ENCODE results near the gene WBP1L.
"Not testable (repeated sequence)": the region's sequence is repeated elsewhere in the genome, so short reads cannot be mapped to it uniquely, and the experiment has no call there.

DNA sequence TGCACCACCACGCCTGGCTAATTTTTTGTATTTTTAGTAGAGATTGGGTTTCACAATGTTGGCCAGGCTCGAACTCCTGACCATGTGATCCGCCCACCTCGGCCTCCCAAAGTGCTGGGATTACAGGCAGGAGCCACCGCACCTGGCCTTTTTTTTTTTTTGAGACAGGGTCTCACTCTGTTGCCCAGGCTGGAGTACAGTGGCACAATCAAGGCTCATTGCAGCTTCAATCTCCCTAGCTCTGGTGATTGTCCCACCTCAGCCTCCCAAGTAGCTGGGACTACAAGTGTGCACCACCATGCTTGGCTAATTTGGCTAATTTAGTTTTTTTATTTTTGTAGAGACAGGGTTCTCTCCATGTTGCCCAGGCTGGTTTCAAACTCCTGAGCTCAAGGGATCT is 1.4 kb upstream of the WBP1L start:
- not testable (repeated sequence) for TF ChIP-seq CTCF (IDR thresholded peaks at IDR 0.05; ENCODE audit: insufficient read depth, low read length); GABPA (IDR thresholded peaks at IDR 0.05; ENCODE audit: low read depth); POLR2AphosphoS5 (IDR thresholded peaks at IDR 0.05; ENCODE audit: low read depth); SPI1 (IDR thresholded peaks at IDR 0.05; ENCODE audit: borderline replicate concordance, low read depth); REST (IDR thresholded peaks at IDR 0.05; ENCODE audit: insufficient replicate concordance, low read depth)

Data from HL-60 (cell line).